Right lobe of liver (tissue), 4 donors: ENCODE measurements around the gene GLDN.

ENCODE experiments used
- CTCF ChIP-seq, 4 donors: fragments of 200-600 bp in 3 of 4; fragments of 450-650 bp in 1 of 4; IDR thresholded peaks; one replicate each; pipeline versions ENCODE4 v1.5.1 to v1.8.0; 2016 to 2022; ENCODE audit warnings: antibody characterized with exemption in 4 of 4, mild to moderate bottlenecking in 2 of 4
- POLR2A ChIP-seq: fragments of 450-650 bp; IDR thresholded peaks from one replicate; pipeline ENCODE4 v1.6.1; 2017; ENCODE audit warnings: antibody characterized with exemption, mild to moderate bottlenecking
- donor health status: DM: no; HTN: no; CAD: no.
- donor health status: DM: no; HTN: no; CAD: no.
- donor health status: DM: no; HTN: yes; CAD: no.

- TF ChIP-seq CTCF (IDR thresholded peaks at IDR 0.05) (no peak), POLR2A (no peak)
Measured at GRCh38 chr15:51321316-51321715, 20.1 kb upstream of the GLDN start.
